ENCODE measurements around the gene SDK1.

Gene SDK1

DNA sequence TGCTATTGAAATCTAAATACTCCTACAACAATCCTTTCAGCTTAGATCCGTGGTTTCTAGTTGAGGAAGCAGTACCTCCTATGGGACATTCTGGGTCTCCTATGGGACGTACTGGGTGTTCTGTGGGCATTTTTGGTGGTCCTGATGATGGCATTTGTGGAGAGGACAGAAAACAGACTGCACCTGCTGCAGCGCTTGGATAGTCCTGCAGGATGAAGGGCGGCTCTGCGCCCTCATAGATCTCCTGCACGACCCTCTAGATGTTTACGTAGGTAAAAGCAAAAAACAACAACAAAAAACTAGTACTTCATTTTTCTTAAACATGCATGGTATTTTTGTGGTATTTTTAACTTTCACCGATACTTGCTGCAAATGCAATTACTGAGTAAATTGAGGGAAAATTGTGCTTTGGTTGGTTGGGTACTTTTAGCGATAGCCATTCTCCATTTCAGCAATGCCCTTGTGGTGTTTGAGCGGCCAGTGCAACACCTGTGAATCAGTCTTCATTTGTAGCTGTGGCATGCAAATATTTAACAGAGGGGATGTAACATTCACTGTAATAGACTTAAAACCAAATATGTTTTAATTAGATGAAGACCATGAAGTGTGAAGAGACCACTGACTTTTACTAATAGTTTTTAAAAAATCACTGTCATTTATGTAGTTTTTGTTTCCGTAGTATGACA, 461.2 kb downstream of the SDK1 start:
- H3K36me3 Mint-ChIP-seq (ENCODE audit: low read depth), result no peaks in the 10 kb centered on the region
- H3K4me3 Mint-ChIP-seq, result no peak overlapping the region
- H3K27ac Mint-ChIP-seq, result no peak overlapping the region
- H3K9me3 Mint-ChIP-seq, result no peaks in the 10 kb centered on the region
- H3K27me3 Mint-ChIP-seq, result peaks cover 25% of the 10 kb centered on the region
- no peak for DNase-seq
- H3K4me1 Mint-ChIP-seq (ENCODE audit: low read depth), result no peaks in the 10 kb centered on the region

DNA sequence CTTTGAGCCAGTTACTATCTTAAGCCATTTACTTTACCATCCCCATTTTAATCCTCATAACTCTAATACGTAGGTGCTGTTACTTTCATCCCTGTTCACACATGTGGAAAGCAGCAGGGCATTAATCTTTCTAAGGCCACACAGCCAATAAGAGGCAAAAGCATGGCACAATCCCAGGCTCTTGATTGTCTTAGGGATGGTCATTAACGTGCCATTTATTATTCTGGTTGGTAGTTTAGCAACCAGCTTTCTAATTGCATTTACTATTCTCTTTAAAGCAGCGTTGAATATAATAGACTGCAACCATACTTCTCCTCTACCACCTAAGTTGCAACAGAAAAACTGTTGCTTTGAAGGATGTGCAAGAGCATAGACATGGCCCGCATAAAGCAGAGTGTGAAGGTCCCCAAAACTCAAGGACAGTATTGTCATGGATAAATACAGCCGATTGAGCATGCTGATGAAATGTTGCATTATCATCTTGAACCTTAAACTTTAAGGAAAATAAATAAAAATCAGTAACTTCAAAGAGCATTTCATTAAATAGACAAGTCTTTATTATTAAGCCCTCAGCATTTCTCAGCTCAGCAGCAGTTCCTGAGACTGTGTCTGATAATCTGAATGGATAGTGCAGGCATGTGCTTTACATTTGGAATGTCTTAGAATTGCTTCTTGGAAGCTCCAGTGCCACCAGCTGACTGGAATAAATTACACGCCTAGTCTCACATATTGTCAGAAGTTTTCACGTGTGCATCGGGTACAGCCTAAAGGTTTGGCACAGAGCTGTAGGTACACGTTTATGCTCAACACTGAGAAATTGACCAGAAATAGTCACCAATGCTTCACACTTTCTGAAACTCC, 467.1 kb downstream of the SDK1 start:
- Mint-ChIP-seq H3K36me3 (ENCODE audit: low read depth) (no peaks in the 10 kb centered on the region), H3K4me3 (no peak overlapping the region), H3K27me3 (peaks cover 13% of the 10 kb centered on the region), H3K4me1 (ENCODE audit: low read depth) (no peaks in the 10 kb centered on the region), H3K27ac (no peak overlapping the region), H3K9me3 (no peaks in the 10 kb centered on the region)
- no peak for DNase-seq

DNA sequence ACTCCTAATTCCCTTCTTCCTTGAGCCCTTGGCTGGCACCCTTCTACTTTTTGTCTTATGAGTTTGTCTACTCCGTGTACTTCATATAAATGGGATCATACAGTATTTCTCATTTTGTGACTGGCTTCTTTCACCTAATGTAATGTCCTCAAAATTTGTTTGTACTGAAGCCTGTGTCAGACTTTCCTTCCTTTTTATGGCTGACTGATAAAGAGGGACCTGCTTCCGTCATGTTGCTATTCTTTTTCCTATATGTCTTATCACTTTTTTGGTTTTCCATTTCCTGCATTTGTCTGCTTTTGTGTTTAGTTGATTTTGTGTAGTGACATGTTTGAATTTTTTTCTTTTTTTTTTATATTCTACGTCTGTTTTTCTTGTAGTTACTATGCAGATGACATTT, 470.9 kb downstream of the SDK1 start:
- DNase-seq, result no peak
- H3K4me1 Mint-ChIP-seq (ENCODE audit: low read depth), result no peaks in the 10 kb centered on the region
- H3K27ac Mint-ChIP-seq, result no peak overlapping the region

DNA sequence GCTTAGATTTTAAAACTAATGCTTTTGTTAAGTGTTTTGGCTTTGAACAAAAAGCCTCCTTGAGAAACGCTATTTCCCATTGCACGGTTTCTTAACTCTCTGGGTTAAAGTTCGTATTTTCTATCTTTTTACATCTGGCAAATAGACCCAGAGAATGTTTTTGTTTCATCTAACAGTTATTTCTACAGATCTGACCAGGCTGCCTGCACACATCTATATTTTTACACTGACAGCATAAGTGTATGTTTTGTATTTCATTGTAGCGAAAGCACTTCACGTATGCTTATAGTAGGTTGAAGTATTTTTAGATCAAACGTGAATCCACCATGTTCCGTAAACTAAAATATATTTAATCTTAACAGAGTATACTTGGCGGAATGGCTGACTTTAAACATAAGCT, 477.3 kb downstream of the SDK1 start:
- H3K27ac Mint-ChIP-seq, result no peak overlapping the region
- H3K9me3 Mint-ChIP-seq, result peaks cover 12% of the 10 kb centered on the region
- no peaks in the 10 kb centered on the region for H3K4me1 Mint-ChIP-seq (ENCODE audit: low read depth)
- no peak for DNase-seq
- H3K27me3 Mint-ChIP-seq, result peaks cover 17% of the 10 kb centered on the region
- no peak overlapping the region for H3K4me3 Mint-ChIP-seq
- no peaks in the 10 kb centered on the region for H3K36me3 Mint-ChIP-seq (ENCODE audit: low read depth)

More for the DNA sequence above, 470.9 kb downstream of the SDK1 start:
- Mint-ChIP-seq H3K9me3 (no peaks in the 10 kb centered on the region), H3K4me3 (no peak overlapping the region), H3K27me3 (peaks cover 12% of the 10 kb centered on the region), H3K36me3 (ENCODE audit: low read depth) (no peaks in the 10 kb centered on the region)

DNA sequence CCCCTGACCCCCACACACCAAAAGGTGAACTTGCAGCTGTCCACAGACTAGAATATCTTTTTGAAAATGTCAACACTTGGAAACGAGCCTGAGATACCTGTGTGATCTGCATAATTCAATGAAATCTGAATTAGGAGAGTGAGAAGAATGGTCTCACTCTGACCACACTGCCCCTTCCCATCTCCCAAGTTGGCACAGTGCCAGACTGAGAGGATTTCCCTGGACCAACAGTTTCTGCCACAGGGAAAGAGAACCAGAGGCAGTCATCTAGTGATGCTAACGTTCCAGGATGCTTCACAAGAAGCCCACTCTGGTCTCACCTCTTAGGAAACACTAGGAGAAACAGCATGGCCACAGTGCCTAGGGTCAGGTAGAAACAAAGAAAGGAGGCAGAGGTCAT, 479.0 kb downstream of the SDK1 start:
- Mint-ChIP-seq H3K27me3 (peaks cover 29% of the 10 kb centered on the region), H3K4me1 (ENCODE audit: low read depth) (no peaks in the 10 kb centered on the region)

DNA sequence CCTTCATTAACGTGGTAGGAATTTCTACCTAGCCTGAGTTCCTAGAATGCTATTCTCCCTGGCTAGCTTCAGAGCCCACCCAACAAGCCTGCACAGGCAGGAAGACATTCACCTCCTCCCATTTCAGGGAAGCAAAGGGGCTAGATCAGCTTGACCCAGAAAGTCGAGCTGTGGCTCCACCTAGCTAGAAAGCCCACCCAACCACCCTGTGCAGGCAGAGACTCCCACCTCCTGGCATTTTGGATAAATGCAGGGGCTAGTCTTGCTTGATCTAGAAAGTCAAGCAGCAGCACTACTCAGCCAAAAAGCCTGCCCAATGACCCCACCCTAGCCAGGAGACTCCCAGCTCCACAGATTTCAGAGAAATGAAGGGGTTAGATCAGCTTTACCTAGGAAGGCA, 479.5 kb downstream of the SDK1 start:
- Mint-ChIP-seq H3K36me3 (ENCODE audit: low read depth) (no peaks in the 10 kb centered on the region), H3K9me3 (peaks cover 12% of the 10 kb centered on the region), H3K27ac (no peak overlapping the region), H3K4me3 (no peak overlapping the region), H3K4me1 (ENCODE audit: low read depth) (no peaks in the 10 kb centered on the region), H3K27me3 (peaks cover 31% of the 10 kb centered on the region)
- DNase-seq, result no peak

More for the DNA sequence above, 479.0 kb downstream of the SDK1 start:
- DNase-seq, result no peak
- H3K9me3 Mint-ChIP-seq, result peaks cover 12% of the 10 kb centered on the region
- H3K36me3 Mint-ChIP-seq (ENCODE audit: low read depth), result no peaks in the 10 kb centered on the region
- H3K27ac Mint-ChIP-seq, result no peak overlapping the region
- no peak overlapping the region for H3K4me3 Mint-ChIP-seq

DNA sequence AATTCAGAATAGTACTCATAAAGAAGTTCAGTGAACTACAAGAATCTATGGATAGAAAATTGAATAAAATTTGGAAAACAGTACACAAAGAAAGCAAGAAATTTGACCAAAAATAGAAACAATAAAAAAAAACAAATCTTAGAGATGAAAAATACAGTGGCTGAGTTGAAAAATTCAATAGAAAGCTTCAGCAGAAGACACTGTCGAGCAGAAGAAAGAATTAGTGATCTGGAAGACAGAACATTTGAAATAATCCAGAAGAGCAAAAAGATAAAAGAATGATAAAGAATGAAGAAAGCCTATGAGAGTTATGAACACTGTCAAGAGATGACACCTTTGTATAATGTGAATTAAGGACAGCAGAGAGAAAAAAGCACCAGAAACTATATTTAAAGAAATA, 480.6 kb downstream of the SDK1 start:
- Mint-ChIP-seq H3K4me3 (no peak overlapping the region), H3K27ac (no peak overlapping the region), H3K27me3 (peaks cover 28% of the 10 kb centered on the region), H3K4me1 (ENCODE audit: low read depth) (no peaks in the 10 kb centered on the region), H3K9me3 (peaks cover 12% of the 10 kb centered on the region), H3K36me3 (ENCODE audit: low read depth) (no peaks in the 10 kb centered on the region)
- DNase-seq, result no peak

DNA sequence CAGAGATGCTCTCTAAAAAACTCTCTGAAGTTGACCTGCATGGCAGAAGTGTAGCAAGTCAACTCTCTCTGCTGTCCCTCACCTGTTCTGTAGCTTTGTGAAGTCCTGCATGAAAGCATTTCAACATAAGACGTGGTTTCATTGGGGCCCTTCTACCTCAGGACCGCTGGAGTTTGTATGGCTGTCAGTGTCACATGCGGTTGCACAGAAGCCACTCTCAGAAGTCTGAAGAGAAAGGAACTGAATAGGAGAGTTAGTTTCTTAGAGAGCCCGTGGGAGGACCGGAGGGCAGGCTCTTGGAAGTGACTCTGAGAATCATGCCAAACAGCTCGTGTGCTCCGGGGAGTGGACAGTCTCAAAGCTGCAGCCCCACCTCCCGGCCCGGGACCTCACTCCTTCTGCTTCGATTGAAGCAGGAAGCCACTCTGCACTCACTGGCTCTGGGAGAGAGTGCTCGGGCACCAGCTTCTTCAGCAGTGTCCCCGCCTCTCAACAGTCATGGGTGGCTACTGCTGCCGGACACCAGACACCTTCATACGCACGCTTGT, 486.7 kb downstream of the SDK1 start:
- DNase-seq, result no peak
- Mint-ChIP-seq H3K36me3 (ENCODE audit: low read depth) (no peaks in the 10 kb centered on the region), H3K27ac (no peak overlapping the region), H3K4me1 (ENCODE audit: low read depth) (no peaks in the 10 kb centered on the region), H3K9me3 (no peaks in the 10 kb centered on the region), H3K27me3 (peaks cover 45% of the 10 kb centered on the region), H3K4me3 (no peak overlapping the region)

DNA sequence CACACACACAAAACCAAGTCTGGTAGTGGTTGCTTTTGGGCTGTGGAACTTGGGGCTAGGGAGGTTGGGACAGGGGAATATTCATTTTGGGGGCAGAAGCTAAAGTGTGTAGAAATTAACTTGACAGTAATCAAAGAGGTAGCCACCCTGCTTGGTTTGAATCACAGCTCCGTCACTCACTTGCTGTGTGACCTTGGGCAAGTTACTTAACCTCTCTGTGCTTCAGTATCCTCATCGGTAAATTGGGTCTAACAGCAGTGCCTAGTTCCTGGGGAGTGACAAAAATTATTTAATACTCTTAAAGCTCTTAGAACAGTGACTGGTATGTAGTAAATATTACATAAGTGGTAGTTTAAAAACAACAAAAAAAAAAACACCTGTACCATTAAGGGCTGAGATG, 489.8 kb downstream of the SDK1 start:
- no peaks in the 10 kb centered on the region for H3K4me1 Mint-ChIP-seq (ENCODE audit: low read depth)
- no peaks in the 10 kb centered on the region for H3K36me3 Mint-ChIP-seq (ENCODE audit: low read depth)
- no peak overlapping the region for H3K4me3 Mint-ChIP-seq
- H3K9me3 Mint-ChIP-seq, result no peaks in the 10 kb centered on the region
- H3K27me3 Mint-ChIP-seq, result peaks cover 27% of the 10 kb centered on the region
- H3K27ac Mint-ChIP-seq, result no peak overlapping the region
- no peak for DNase-seq

DNA sequence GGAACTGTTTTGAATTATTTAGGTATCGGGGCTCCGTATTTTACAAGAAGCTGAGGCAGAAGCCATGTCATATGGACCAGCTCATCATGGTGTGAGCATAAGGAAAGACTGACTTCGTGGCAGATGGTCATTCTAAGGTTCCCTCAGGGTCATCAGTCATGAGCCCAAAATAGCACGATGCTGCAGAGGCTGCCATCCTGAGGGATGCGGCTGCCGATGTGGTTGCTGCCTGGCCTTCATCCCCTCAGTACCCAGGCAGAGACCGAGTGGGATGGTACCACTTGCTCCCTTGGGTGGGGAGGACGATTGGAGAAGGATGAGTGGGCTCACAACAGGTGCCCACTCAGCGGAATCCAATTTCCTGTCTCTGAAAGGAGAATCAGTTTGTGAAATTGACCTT, 490.3 kb downstream of the SDK1 start:
- H3K27ac Mint-ChIP-seq, result no peak overlapping the region
- H3K4me3 Mint-ChIP-seq, result no peak overlapping the region
- peaks cover 27% of the 10 kb centered on the region for H3K27me3 Mint-ChIP-seq
- H3K36me3 Mint-ChIP-seq (ENCODE audit: low read depth), result no peaks in the 10 kb centered on the region
- H3K9me3 Mint-ChIP-seq, result no peaks in the 10 kb centered on the region
- no peak for DNase-seq
- no peaks in the 10 kb centered on the region for H3K4me1 Mint-ChIP-seq (ENCODE audit: low read depth)

DNA sequence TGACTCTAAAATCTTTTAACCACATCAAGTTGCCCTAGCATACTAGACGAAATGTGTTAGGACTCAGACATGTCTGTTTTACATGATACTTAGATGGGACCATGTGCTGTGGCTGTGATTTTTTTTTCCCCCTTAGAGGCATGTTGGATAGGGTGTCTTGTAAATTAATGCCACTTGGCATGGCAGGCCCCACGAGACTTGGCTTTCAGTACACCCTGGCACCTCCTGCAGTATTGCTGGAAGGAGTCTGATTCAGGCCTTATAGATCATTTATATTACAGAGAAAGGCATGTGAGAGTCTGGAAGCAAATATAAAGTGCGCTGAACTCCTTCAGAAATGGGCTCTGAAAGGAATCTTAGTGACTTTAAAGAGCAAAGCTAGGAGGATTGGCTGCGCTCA, 494.1 kb downstream of the SDK1 start:
- no peaks in the 10 kb centered on the region for H3K36me3 Mint-ChIP-seq (ENCODE audit: low read depth)
- H3K27ac Mint-ChIP-seq, result no peak overlapping the region

DNA sequence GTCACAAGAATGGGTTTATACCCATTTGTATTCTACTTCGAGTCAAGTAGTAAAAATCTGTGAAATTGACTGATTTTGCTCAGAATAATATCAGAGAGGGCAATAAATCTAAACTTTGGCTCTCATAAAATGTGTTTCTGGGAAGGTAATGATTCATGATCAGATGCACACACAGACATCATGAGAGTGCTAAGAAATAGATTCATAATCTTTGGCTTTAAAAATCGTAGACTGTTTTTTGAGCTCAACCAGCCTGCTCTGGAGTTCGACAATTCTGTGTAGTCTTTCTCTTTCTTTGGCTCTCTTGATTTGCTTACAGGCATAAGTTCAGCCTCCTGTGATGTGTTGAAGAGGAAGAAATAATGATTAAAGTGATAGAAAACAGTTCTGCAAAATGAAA, 494.7 kb downstream of the SDK1 start:
- Mint-ChIP-seq H3K36me3 (ENCODE audit: low read depth) (no peaks in the 10 kb centered on the region), H3K4me3 (no peak overlapping the region), H3K9me3 (no peaks in the 10 kb centered on the region), H3K27ac (no peak overlapping the region), H3K4me1 (ENCODE audit: low read depth) (no peaks in the 10 kb centered on the region), H3K27me3 (peaks cover 2% of the 10 kb centered on the region)
- DNase-seq, result no peak

More for the DNA sequence above, 494.1 kb downstream of the SDK1 start:
- H3K4me3 Mint-ChIP-seq, result no peak overlapping the region
- no peak for DNase-seq
- H3K4me1 Mint-ChIP-seq (ENCODE audit: low read depth), result no peaks in the 10 kb centered on the region
- H3K27me3 Mint-ChIP-seq, result peaks cover 5% of the 10 kb centered on the region
- H3K9me3 Mint-ChIP-seq, result no peaks in the 10 kb centered on the region

DNA sequence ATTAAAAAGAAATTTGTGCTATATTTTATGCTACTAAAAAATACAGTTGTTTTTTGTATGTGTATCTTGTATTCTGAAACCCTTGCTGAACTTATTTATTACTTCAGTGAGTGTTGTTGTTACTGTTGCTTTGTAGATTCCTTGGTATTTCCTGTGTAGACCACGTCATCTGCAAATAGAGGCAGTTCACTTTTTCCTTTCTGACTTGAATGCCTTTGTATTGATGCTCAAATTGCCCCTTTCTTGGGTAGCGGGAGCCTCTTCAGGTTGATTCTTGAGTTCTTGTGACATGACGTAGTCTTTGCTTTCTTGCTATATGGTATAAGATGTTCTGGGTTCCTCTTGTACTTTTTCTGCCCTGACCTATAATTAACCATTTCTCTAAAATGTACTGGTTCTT, 504.1 kb downstream of the SDK1 start:
- Mint-ChIP-seq H3K4me3 (no peak overlapping the region), H3K36me3 (ENCODE audit: low read depth) (no peaks in the 10 kb centered on the region), H3K9me3 (no peaks in the 10 kb centered on the region), H3K27ac (no peak overlapping the region), H3K4me1 (ENCODE audit: low read depth) (no peaks in the 10 kb centered on the region), H3K27me3 (peaks cover 7% of the 10 kb centered on the region)
- no peak for DNase-seq

DNA sequence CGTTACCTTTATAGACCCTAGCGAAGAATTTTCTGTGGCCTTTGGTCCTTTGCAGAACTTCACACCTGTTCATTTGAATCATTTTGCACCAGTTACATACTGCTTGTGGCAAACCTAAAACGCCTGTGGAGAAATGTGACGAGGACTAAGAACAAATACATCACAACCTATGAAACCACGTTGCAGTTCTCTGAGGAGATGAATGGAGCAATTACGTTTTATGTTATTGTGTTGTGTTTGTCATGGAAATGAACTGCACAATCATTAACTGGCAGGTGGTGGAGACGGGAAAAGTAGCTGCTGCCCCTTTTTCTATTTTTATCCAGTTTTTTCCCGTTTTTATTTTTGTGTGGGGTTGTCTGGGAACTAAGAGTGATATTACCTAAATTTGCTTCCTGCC, 505.5 kb downstream of the SDK1 start:
- no peaks in the 10 kb centered on the region for H3K9me3 Mint-ChIP-seq
- H3K27ac Mint-ChIP-seq, result no peak overlapping the region
- peaks cover 7% of the 10 kb centered on the region for H3K27me3 Mint-ChIP-seq
- DNase-seq, result no peak
- H3K36me3 Mint-ChIP-seq (ENCODE audit: low read depth), result no peaks in the 10 kb centered on the region
- H3K4me1 Mint-ChIP-seq (ENCODE audit: low read depth), result no peaks in the 10 kb centered on the region
- H3K4me3 Mint-ChIP-seq, result no peak overlapping the region

DNA sequence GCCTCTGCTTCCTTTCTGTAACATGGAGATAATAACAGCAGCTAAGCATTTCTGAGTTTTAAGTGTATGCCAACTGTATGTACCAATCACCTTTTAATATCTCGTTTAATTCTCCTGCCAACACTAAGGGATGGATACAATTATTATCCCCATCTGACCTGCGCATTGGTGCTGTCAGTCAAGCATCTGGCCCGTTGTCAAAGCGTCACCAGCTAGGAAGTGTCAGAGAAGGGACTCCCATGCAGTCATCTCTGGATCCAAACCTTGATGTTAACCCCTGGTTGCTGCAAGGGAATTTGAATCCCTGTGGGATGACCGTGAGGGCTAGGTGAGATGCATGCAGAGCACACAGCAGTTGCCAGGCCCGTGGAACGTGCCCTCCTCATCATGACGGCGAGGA, 506.8 kb downstream of the SDK1 start:
- H3K27ac Mint-ChIP-seq, result no peak overlapping the region
- DNase-seq, result no peak
- no peaks in the 10 kb centered on the region for H3K9me3 Mint-ChIP-seq
- no peaks in the 10 kb centered on the region for H3K36me3 Mint-ChIP-seq (ENCODE audit: low read depth)
- no peaks in the 10 kb centered on the region for H3K4me1 Mint-ChIP-seq (ENCODE audit: low read depth)
- H3K27me3 Mint-ChIP-seq, result peaks cover 7% of the 10 kb centered on the region
- H3K4me3 Mint-ChIP-seq, result no peak overlapping the region
